ENCODE measurements around the gene PLK5.

Gene PLK5

GRCh38 chr19:1577090-1577928 lies 53.4 kb downstream of the PLK5 start:
- no peak for DNase-seq (ENCODE audit: low spot score)

GRCh38 chr19:1577929-1578618 lies 54.2 kb downstream of the PLK5 start:
- DNase-seq (ENCODE audit: low spot score): no peak

DNA sequence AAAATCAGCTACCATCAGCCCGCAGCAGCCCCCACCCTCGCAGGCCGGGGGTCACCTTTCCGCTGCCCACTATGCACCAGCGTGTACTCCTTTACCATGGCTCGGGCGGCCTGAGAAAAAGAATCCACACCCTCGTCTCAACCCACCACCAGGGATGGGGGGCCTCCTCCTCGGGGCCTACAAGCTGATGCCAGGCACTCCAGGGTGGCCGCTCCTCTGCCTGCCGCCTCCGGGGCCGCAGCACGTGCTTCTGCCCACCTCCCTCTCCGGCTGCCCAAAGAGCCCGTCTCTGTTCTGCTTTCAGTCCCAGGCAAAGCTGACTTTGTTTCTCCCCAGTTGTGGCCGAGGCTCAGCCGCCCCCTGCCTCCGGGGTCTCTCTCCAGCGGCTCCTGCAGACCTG lies 55.3 kb downstream of the PLK5 start:
- no peak for DNase-seq (ENCODE audit: low spot score)

DNA sequence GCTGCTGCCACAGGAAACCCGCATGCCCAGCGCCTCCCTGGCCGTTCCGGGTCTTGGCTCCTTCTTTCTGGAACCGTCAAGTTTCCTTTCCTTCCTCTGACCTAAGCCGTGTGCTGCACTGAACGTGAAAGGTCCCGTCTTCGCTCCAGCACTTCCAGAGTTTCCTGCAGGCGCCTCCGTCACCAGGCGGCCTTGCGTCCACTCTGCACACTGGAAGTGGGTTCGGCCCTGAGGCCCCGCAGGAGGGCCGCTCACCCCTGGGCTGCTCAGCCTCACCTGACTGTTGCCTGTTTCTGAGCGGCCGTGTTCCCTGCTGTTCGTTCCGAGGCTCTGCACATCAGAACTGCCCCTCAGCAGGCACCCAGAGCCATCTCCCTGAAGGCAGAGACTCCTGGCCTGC lies 56.5 kb downstream of the PLK5 start:
- no peak for DNase-seq (ENCODE audit: low spot score)

DNA sequence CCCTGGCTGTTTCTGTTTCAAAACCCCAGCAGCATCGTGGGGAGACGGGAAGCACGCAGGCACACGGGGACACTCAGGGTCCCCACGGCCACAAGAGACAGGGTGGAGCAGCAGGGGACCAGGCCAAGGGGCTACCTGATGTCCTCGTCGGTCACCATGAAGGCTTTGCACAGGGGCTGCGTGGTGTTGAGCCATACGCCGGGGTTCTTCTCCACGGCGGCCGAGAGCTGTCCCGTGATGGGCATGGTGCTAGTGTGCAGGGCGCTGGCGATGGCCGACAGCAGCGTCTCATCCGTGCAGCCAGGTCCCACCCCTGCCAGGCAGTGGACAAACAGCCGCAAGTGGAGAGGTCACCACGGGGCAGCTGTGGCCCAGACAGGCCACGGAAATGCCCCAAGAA lies 57.1 kb downstream of the PLK5 start:
- DNase-seq (ENCODE audit: low spot score): no peak

DNA sequence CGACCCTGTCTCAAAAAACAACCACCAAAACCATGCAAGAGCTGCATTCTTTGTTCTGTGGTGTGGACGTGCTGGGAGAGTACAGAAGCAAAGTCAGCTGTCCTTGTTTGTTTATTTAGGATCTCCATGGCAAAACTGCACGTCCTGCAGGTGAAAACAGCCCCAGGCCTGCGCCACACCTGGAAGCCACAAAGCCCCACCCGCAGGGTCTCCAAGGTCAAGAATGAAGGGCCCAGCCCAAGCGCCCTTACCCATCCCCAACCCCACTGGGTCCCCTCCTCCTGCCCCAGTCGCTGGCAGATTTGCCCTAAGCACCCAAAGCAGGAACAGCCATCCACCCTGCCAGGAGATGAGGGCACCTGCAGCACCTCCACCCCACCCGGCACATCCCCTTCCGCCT lies 58.3 kb downstream of the PLK5 start:
- no peak for DNase-seq (ENCODE audit: low spot score)

DNA sequence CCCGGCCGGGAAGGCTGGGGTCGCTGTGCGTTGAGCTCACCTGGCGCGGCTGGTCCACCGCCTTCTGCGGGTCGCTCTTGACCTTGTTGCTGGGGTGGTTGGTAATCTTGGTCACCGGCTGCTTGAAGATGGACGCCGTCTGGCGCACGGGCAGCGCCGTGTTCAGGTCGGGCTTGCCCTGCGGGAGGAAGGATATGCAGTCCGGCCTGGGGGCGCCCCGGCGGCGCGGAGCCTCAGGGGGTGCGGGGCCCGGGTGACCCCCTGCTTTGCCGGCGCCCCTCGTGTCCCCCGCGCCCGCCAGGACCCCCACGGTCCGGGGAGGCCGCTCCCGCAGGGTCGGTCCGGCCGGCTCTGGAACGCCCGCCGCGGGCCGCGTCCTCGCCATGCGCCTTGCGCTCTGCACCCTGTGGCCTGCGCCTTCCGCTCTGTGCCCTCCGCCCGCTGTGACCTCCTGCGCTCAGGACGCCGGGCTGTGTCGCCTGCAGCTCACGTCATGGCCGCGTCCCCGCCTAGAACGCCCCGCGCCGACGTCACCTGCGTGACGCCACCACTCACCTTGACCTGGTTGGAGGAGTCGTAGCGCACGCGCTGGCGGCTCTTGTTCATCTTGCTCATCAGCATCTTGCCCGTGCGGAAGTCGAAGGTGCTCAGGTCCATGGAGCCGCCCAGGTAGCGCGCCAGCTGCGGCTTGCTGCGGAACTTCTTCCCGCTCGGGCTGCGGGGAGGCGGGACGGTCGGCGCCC lies 60.8 kb downstream of the PLK5 start:
- DNase-seq (ENCODE audit: low spot score): no peak

- no peak for DNase-seq (ENCODE audit: low spot score)
Observed at GRCh38 chr19:1585243-1585580, 61.3 kb downstream of the PLK5 start.
